HG03439 (cell line): ENCODE data around the gene COTL1.

Experiments used
- ATAC-seq: cut with Tn5 transposase; IDR thresholded peaks from one replicate; pipeline ENCODE4 v1.9.1; 2021; ENCODE audit warnings: mild to moderate bottlenecking, moderate library complexity; ENCODE audit not compliant: unreplicated experiment

The COTL1 gene

DNA sequence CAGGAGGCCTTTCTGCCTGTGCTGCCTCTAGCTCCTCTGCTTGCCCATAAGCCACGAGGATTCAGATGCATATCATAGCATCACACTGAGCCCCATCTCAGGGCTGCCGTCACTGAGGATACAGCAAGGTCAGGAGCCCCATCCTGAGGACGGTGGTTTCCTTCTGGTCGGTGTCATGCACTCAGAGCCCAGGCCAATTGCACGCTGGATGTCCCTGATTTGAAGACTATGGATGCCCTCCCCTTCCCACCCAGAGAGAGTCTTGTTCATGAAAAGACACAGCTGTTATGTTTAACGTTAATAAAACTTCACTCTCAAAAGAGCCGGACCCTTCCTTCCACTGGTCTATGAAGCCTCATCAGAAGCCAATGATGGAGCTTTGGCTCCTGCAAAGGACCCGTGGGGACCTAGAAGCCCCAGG, 19.9 kb downstream of the COTL1 start:
- no peak for ATAC-seq

DNA sequence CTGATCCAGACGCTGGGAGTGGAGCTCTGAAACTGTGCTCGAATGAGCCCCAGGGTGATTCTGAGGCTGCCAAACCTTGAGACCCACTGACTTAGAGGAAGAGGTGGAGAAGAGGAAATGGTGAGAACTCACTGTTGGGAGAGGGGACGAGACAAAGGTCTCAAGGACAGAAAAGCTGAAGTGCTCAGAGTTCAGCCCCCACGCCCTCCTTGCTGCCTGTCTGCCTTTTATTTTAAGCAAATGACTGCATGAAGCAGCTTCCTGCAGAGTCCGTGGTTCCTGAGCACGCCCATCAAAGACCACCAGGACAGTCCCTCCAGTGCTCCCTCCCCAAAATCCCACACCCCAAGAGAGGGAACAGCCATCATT, 20.4 kb downstream of the COTL1 start:
- ATAC-seq = no peak

DNA sequence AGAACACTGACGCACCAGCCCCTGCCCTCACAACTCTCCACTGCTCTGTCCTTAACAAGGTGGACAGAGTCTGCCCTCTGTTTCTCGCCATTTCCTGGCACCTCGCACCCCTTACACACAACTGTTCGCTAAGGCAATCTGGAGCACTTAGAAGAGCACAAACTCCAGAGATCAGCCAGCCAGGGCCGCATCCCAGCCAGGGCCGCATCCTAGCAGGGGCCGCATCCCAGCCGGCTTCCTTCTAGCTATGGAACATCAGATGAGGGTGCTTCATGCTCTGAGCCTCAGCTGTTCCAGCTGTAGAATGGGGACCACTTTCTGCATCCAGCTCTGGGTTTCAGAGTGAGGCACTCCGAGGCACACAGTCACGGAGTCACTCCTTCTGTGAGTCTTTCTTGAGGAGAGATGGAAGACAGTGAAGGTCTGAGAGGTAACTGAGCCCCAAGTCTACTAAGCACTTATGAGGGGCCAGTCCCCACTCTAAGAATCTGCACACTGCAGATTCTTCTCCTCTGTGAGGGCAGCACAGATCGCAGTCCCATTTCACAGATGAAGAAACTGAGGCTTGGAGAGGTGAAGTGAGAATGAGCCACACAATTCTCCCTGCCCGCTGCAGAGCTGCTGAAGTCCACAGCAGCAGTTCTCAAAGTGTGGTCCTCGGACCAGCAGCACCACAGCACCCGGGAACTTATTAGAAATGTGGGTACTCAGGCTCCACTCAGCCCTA, 20.9 kb downstream of the COTL1 start:
- ATAC-seq = no peak

DNA sequence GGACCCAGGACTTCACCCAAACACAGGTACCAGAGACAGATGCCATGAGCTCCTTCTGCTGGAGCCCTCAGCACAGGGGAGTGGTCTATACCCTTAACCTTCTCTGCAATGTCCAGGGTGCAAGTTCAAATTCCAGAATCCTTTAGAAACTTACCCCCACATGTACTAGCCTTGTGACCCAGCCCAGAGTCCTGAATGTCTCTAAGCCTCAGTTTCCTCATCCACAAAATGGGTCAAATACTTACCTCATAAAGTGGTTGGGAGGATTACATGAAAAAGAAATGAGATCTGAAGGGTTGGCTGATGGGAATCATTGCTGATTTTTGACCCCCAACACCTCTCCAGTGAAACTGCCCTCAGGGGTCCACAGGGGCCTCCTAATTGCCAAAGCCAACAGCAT, 21.7 kb downstream of the COTL1 start:
- no peak for ATAC-seq

DNA sequence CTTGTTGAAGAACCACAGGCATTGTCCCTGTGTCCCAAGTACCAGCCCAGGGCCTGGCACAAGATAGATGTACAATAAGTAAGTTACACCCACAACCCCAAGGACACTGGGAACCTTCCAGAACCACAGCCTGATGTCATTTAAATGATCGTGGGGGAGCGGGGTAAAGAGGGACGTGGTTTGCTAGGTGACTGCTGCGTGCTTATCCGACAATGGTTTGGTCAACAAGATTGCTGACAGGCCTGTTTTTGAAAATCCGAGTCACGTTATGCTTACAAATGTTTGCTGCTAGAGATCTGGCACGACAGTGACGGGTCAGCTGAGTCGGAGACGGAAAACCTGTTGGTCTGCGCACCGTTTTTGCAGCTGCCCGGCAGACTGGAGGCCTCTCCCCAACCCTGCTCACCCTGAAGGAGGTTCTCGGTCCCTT, 22.8 kb downstream of the COTL1 start:
- no peak for ATAC-seq

DNA sequence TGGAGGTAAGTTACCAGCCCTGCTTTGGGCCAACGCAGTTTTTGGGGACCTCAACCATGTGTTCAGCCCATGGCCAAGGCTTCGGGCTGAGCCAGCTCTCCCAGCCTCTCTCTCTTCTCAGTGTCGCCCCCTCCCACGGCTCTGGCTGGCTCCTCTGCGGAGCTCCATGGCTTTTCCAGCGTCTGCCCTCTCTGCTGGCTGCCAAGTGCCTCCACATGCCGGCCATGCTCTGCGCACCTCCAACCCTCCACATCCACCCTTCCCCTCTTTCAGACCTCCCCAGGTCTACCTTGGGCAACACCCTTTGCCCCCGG, 23.2 kb downstream of the COTL1 start:
- ATAC-seq = no peak

DNA sequence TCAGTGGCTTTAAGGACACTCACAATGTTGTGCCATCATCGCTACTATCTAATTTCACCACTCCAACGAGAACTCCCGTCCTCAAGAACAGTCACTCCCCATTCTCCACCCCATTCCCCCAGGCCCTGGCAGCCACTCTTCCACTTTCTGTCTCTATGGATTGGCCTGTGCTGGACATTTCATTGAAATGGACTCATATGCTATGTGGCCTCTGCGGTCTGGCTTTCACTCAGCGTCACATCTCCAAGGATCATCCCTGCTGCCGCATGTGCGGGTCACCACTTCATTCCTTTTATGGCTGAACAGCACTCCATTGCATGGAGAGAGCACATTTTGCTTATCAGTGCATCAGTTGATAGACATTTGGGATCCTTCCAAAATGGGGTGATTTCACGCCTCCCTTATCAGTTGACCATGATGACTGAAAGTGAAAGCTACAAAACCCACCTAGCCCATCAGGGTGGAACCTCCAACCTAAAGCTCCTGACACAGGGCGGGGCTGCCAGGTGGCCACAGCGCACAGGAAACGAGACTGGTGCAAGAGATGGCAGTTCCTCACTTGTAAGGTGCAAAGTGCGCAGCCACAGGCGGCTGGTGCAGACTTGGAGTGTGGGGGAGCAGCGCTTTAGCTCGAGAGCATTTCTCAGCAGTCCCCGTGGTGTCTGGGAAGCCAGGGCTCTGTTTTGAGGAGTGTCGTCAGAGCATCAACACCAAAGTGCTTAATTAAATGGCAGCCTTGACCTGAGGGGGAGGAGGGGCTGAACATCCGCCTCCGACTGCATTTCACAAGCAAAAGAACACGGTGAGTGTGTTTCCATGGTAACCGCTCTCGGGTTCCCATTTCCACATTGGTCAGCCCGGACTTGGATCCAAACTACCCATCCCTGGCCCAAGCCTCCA, 23.8 kb downstream of the COTL1 start:
- peak; percentile 80 for ATAC-seq

DNA sequence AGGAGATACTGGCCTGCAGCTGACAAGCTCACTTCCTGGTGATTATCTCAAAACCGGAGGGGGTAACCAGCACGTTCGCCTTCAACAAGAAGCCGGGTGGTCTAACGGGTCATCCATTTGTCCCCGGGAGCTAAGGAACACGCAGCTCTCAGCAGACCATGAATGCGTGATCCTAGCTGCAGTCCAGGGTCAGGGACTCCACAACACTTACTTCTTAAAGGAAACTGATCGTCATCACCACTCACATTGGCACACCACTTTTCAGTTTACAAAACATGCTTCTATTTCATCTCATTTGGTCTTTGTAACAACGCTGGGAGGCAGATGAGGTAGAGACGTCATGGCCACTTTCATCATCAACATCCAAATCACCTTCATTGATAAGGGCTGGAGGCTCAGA, 25.2 kb downstream of the COTL1 start:
- no peak for ATAC-seq

DNA sequence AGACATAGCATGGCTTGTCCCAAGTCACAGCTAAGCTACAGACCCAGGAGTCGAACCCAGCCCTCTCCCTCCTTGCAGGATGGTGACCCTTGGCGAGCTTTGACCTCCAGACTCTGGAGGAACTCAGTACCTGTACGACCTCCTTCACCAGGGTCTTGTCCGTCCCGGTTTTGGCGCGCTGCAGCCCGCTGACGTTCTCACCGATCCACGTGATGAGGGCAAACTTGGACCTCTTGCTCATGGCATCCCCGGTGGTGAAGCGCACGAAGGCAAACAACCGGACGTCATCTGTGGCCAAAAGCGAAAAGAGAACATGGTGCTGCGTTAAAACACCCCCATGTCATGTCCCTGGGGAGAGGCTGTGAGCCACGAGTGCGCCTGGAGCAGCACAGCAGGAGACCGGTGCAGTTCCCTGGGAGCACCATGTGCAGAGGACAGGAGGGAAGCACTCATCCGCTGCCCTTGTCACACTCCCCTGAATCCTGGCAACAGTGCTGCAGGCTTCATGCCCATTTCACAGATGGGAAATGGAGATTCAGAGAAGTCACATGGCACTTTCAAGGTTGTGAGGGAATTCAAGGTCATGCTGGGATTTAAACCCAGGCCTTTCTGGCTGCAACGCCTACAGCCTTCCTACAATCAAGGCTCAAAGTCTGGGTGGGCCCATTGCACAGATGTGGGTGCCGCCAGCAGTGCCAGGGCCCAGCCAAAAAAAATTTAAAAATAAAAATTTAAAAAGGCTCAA, 27.7 kb downstream of the COTL1 start:
- ATAC-seq = no peak

DNA sequence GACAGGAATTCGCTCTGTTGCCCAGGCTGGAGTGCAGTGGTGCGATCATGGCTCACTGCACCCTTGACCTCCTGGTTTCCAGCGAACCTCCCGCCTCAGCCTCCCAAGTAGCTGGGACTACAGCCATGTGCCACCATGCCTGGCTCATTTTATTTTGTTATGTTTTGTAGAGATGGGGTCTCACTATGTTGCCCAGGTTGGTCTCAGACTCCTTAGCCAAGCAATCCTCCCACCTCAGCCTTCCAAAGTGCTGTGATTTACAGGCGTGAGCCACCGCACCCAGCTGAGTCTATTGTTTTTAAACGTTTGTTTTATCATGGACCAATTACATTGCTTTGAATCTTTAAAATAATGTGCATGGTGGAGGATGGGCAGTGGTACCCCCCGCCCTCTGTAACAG, 28.9 kb downstream of the COTL1 start:
- no peak for ATAC-seq

DNA sequence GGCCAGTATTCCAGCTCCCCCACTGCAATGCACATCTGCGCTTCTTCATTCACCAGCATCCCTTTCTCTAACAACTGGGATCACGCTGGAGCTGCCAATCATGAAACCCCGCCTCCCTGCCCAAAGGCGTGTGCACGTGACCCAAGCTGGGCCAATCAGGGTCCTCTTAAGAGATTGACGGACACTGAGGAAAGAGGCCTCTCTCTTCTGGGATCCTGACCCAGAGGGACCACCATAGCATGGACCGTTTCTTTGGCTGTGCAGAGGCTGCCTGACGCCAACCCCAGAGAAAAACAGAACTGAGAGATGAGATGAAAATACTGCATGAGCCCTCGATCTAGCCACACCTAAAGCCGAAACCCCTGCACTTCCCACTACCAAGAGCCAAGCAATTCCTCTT, 32.0 kb downstream of the COTL1 start:
- peak; percentile 70 for ATAC-seq

DNA sequence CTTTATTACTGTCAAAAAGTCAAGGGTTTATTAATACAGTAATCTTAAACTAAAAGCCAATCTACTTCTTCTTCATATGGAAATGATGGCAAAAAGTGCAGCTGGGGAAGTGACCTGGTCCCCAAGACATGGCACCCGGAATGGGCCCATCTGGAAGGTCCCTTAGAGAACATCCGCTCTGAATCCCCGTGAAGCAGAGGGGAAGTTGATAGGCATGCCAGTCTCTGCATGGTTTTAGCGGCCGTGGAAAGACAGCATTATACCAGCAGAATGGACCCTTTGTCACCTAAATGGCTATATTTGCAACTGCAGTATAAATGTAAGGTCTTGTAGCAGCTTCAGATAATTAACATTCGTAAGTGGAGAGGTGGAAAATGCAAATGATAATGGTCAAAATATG, 32.4 kb downstream of the COTL1 start:
- no peak for ATAC-seq

DNA sequence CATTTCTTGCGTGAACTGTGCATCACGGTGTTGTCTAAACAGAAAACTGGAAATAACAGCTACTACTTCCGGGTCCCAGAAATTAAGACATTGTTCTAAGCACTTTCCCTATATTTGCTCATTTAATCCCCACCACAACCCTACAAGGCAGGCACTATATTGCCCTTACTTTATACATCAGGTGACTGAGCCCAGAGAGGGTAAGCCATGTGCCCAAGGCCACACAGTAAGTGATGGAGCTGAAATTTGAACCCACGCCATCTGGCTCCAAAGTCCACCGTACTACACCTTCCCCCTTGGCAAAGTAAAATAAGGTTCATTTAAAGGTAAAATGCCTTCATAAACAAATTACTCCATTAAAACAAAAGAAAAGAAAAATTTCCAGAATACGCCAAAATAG, 33.2 kb downstream of the COTL1 start:
- no peak for ATAC-seq

DNA sequence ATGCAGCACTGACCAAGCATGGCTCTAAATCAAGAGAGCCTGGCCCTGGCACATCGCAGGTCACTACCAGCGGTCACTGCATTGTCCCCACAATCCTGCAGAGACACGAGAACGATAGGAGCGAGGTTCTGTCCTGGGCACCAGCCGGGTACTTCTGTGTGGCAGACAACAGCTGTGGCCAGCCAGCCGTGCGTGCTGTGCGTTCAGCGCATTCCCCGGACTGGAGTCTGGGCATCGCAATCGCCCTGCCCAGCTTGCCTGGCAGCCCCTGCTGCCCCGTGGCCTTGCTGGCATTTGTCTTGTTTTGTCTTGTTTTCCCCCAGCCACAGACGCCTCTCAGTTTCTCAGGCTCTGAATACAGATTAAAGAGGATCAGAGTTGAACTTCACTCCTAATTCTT, 33.9 kb downstream of the COTL1 start:
- ATAC-seq = no peak

DNA sequence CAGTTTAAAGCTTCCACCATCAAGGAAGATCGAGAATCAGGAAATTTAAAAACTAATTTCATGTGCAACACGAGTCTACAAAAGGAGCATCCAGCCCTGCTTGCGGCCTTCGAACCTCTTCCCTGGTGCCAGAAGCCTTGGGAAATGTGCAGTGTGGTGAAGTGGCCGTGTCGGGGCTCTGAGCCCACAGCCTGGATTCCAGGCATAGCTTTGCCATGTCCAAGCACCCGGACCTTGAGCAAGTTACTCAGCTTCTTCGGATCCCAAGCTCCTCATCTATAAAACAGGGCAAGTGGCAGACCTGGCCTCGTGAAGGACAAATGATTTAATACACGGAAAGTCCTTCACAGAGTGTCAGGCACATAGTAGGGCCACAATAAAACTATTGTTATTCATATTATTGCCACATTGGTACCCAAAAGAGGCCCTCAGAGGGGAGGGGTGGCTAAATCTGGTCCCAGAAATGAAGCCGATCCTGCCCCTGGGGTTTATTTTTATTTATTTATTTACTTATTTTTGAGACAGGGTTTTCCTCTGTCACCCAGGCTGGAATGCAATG, 34.8 kb downstream of the COTL1 start:
- ATAC-seq = no peak

DNA sequence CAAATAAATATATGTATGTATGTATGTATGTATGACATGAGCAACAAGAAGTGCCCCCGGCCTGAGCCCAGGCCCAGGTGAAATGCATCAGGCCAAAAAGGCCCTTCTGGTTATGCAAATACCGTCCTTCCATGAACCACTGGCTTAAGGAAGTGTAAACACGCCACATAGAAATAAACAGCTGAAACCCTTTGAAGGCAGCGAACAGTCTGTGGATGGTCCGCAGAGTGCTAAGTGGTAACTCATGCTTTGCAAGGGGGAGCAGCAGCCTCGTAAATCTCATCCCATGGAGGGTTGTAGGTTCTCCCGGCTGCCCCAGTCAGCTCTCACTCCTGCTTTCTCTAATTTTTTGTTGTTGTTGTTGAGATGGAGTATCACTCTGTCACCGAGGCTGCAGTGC, 36.7 kb downstream of the COTL1 start:
- no peak for ATAC-seq

DNA sequence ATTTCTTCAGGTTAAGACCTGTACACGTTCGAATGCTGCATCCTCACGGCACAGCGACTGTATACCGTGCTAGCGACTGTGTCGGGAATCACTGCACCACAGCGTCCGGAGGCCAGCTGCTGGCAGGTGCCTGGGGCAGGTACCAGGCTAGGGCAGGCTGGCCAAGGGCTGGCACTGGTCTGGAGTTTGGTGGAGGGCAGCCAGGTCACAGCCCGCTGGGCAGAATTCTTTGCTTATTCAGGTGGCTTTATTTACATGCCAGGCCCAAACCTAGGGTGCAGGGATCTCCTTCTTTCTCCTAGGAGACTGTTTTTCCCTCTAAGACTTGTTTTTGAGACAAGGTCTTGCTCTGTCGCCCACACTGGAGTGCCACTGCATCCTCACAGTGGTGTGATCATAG, 37.9 kb downstream of the COTL1 start:
- no peak for ATAC-seq

DNA sequence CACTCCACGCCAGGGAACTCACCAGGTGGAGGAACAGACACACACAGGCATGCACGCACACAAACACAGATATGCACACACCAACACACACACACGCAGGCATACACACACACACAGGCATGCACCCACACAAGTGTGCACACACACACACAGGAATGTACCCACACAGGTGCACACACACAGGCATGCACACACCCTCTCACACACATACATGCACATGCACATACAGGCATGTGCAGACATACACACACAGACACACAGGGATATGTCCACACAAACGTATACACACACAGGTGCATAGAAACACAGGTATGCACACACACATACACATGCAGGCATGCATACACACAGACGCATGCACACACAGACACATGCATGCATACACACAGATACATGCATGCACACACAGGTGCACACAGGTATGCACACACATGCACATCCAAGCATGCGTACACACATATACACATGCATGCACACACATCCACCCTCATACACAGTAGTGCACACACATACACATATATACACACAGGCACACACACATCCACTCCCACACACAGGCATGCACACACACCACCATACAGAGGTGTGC, 39.2 kb downstream of the COTL1 start:
- ATAC-seq = no peak

DNA sequence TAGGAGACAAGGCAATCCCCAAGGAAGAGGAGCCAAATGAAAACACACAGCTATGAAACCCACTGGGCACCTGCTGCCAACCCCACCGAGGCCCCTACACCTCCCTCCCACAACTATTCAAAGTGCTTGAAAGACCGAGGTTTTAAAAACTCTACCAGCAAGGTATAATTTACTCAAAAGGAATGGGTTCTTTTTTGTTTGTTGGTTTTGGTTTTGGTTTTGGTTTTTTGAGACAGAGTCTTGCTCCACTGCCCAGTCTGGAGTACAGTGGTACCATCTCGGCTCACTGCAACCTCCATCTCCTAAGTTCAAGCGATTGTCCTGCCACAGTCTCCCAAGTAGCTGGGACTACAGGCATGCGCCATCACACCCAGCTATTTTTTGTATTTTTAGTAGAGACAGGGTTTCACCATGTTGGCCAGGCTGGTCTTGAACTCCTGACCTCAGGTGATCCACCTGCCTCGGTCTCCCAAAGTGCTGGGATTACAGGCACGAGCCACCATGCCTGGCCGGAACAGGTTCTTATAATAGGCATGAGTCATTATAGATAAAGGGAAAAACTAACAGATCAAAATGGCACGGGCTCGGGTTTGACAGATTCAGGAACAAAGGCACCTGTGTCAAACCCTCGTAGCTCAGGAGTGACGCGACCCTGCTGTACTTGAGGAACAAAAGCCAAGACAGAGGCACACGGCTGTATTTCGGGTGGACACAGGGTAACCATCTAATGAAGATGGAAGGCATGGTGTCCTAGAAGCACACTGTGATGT, 40.7 kb downstream of the COTL1 start:
- ATAC-seq = no peak

DNA sequence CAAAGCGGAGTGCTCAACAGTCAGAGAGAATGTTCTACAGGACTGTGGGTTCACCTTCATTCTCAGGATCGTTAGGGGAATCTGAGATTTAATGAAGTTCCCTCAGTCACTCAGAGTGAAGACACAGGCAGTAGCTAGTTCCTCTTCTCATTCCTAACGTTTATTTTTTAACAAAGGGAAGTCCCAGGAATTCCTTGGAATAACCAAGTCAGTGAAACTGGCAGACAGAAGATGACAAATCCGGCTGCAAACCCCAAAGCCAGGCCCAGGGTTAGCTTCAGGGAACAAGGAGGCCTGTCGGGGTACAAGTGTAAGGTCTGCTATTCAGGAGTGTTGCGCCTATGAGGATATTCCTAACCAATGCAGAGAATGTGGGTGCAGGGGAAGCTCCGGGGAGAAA, 42.0 kb downstream of the COTL1 start:
- ATAC-seq = no peak
